Measurements from ENCODE around the gene RFT1.

DNA sequence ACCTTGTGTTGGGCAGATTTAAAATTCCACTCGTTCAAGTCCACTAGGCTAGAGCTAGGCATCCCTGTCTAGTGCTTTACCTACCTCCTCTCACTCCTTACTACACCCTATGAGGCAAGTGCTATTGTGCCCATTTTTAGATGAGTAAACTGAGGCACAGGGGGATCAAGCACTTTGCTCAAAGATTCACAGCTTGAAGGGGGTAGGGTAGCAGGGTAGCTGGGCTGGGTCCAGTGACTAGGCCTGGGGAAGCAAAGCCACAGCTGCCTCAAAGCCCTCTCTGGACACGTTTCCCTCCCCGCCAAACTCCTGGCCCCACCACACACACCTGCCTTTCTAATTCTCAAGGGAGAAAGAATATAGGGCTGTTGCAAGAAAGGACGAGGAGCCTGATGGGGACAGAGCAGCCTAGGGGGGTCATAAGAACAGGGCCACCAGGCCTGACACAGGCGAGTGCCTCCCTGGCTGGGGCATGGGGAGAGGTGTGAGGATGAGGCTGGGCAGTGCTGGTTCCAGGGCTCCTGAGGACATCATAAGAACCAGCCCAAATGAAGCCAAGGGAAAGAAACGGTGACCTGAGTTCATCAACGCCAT is 49.5 kb downstream of the RFT1 start:
- TF ChIP-seq CTCF (conservative IDR thresholded peaks at IDR 0.05 in 1 of 2, IDR thresholded peaks at IDR 0.05 in 1 of 2; ENCODE audit: extremely low read depth in 1 of 2, insufficient read depth in 1 of 2, low read depth in 1 of 2, low read length in 2 of 2), result no peak
- no peak for TF ChIP-seq EZH2 (IDR thresholded peaks at IDR 0.05; ENCODE audit: borderline replicate concordance, low read length)

Measured in mammary epithelial cell (primary cell).